Tibial nerve (tissue), 4 donors: ENCODE measurements around the gene TRNT1. TPM values are rescaled to one million over a fixed set of nuclear protein-coding genes. Genes with fewer than 3 reads are reported as not detected.

Source experiments
- DNase-seq, 2 donors: peaks; one replicate each; pipeline ENCODE4 v3.0.0-alpha.2; 2019; ENCODE audit warnings: low spot score in 2 of 2
- H3K27ac ChIP-seq, 4 donors: fragments of 200-600 bp; sonication (generic) in 3 of 4; one replicate each; pipeline ENCODE4 v1.5.1; 2017 to 2019; ENCODE audit warnings: mild to moderate bottlenecking in 1 of 4
- H3K27me3 ChIP-seq, 2 donors: fragments of 200-600 bp; sonication (generic) in 1 of 2; one replicate each; pipeline versions ENCODE4 v1.5.1 to v1.6.0; 2017 to 2019
- H3K36me3 ChIP-seq, 3 donors: fragments of 200-600 bp; sonication (generic); one replicate each; pipeline ENCODE4 v1.5.1; 2018 to 2019
- H3K4me1 ChIP-seq, 4 donors: fragments of 200-600 bp; sonication (generic) in 3 of 4; one replicate each; pipeline ENCODE4 v1.5.1; 2017 to 2019
- H3K4me3 ChIP-seq, 4 donors: fragments of 200-600 bp; sonication (generic) in 3 of 4; one replicate each; pipeline ENCODE4 v1.5.1; 2017 to 2019; ENCODE audit warnings: mild to moderate bottlenecking in 1 of 4, moderate library complexity in 1 of 4
- H3K9me3 ChIP-seq, 4 donors: fragments of 200-600 bp; sonication (generic) in 3 of 4; one replicate each; pipeline ENCODE4 v1.5.1; 2017 to 2019
- CTCF ChIP-seq, 5 experiments: fragments of 200-600 bp in 3 of 5; fragments of 450-650 bp in 2 of 5; sonication (generic) in 3 of 5; IDR thresholded peaks; one replicate each; pipeline ENCODE4 v1.5.1; 2016 to 2019; ENCODE audit warnings: antibody characterized with exemption in 5 of 5, mild to moderate bottlenecking in 3 of 5, moderate library complexity in 2 of 5
- EP300 ChIP-seq, 2 donors: sonication (generic); formaldehyde crosslinking; IDR thresholded peaks; one replicate each; pipeline ENCODE4 v1.6.1; 2017; ENCODE audit warnings: antibody characterized with exemption in 2 of 2, mild to moderate bottlenecking in 1 of 2
- POLR2A ChIP-seq, 2 donors: fragments of 450-650 bp; IDR thresholded peaks; one replicate each; pipeline ENCODE4 v1.6.1; 2017; ENCODE audit warnings: antibody characterized with exemption in 2 of 2, mild to moderate bottlenecking in 2 of 2, moderate library complexity in 2 of 2
- WGBS, 2 donors: methylation state at CpG; one replicate each; pipeline ENCODE4 v1.1.5; 2018; 5-methylcytosine and 5-hydroxymethylcytosine counted together
- total RNA-seq, 4 donors: library from RNA; depleted of rRNA; stranded (reverse); fragments of >200 nt; gene quantifications; one replicate each; pipeline ENCODE4 v1.1.0, GENCODE V29; 2016

Gene TRNT1
- total RNA-seq, 4 donors from 2014 or later, result 12.9 to 25.5 (median 16.5) TPM

DNA sequence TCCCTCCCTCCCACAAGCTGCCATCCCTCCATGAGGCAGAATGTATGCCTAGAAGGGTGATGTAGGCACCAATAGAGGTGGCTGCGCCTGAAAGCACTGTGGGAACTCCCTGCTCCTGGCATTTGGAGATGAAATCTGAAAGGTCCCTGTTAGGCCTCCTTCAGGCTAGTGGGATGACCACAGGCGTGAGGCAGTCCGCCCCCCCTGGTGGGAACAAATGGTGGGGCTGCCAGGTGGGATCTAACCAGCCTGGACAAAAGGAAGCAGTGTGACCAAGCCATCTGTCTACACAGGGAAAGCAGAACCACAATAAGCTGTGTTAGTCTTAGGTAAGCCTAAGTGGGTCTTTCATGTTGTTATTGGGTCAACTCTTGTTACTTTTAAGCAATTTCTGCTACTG lies 41.9 kb upstream of the TRNT1 start:
- no peaks in the 10 kb centered on the region for H3K9me3 ChIP-seq
- no peak for TF ChIP-seq EP300 (IDR thresholded peaks at IDR 0.05)
- no peak for TF ChIP-seq POLR2A (IDR thresholded peaks at IDR 0.05)
- TF ChIP-seq CTCF (IDR thresholded peaks at IDR 0.05), result no peak
- no peaks in the 10 kb centered on the region for H3K4me1 ChIP-seq
- H3K27me3 ChIP-seq, result no peaks in the 10 kb centered on the region
- no peak overlapping the region for H3K27ac ChIP-seq
- WGBS, 2 donors, result 89 to 96% methylated on average over 3 of the region's 3 CpGs
- no peaks in the 10 kb centered on the region for H3K36me3 ChIP-seq
- H3K4me3 ChIP-seq, result no peak overlapping the region
- no peak for DNase-seq

DNA sequence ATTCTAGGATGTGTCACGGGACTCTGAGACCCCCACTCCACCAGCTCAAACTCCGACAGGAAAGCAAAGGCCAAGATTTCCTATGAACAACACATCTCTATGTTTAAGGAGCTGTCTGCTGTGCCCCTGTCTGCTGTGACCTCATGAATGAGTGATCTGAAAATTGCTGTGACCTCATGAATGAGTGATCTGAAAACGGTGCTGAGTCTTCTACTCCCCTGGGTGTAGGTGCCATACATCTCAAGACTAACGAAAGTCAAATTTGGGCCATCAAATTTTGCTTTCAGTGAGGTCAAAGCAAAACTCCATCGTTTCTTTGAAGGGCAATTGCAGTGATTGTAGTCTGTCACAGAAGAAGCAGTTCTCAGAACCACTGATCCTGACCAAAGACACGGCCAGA lies 41.0 kb upstream of the TRNT1 start:
- H3K27ac ChIP-seq, result no peak overlapping the region
- no peak for TF ChIP-seq EP300 (IDR thresholded peaks at IDR 0.05)
- no peak for TF ChIP-seq POLR2A (IDR thresholded peaks at IDR 0.05)
- TF ChIP-seq CTCF (IDR thresholded peaks at IDR 0.05), result no peak
- H3K27me3 ChIP-seq, result no peaks in the 10 kb centered on the region
- WGBS, 2 donors, result 82 to 84% methylated on average over 6 of the region's 6 CpGs
- H3K36me3 ChIP-seq, result no peaks in the 10 kb centered on the region
- no peak for DNase-seq
- no peak overlapping the region for H3K4me3 ChIP-seq
- no peaks in the 10 kb centered on the region for H3K4me1 ChIP-seq
- H3K9me3 ChIP-seq, result no peaks in the 10 kb centered on the region

DNA sequence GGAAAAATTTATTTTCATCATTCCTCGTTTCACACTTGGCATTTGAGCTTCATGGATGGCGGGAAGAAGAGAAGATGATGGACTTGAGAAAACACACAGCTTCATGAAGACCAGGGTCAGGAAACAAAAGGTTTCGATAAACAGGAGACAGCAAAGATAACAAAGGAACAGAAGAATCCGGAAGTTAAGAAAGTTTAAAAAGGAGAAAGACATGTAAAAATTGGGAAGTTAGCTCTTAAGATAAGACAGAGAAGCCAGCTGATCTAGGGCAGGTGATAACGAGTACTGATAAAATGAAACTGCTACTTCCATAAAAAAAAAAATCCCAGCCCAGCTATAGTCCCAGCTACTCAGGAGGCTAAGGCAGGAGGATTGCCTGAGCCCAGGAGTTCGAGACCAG lies 40.5 kb upstream of the TRNT1 start:
- TF ChIP-seq EP300 (IDR thresholded peaks at IDR 0.05), result no peak
- TF ChIP-seq CTCF (IDR thresholded peaks at IDR 0.05), result no peak
- TF ChIP-seq POLR2A (IDR thresholded peaks at IDR 0.05), result no peak
- no peak overlapping the region for H3K27ac ChIP-seq
- H3K27me3 ChIP-seq, result no peaks in the 10 kb centered on the region
- no peaks in the 10 kb centered on the region for H3K4me1 ChIP-seq
- H3K9me3 ChIP-seq, result no peaks in the 10 kb centered on the region
- H3K36me3 ChIP-seq, result no peaks in the 10 kb centered on the region
- H3K4me3 ChIP-seq, result no peak overlapping the region
- WGBS, 2 donors, result 85 to 88% methylated on average over 6 of the region's 6 CpGs
- no peak for DNase-seq

DNA sequence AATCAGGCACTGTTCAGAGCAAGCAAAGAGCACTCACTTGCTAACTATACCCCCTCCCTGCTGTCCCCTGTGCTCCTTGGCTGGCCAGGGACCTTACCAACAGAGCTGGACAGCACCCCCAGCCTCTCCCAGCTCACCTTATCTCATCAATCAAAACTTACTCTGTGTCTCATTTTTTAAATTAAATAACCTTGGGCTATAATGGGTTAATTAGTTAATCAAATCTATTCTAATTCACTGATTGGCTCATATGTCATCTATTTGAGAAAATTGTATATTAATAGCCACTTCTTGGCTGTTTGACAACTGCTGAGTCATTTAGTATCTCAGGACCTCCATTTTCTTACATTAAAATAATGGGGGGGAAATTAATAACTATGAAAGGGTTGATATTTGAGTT lies 39.5 kb upstream of the TRNT1 start:
- Histone ChIP-seq H3K27me3 (no peaks in the 10 kb centered on the region), H3K9me3 (no peaks in the 10 kb centered on the region), H3K4me1 (no peaks in the 10 kb centered on the region), H3K36me3 (no peaks in the 10 kb centered on the region), H3K27ac (no peak overlapping the region), H3K4me3 (no peak overlapping the region)
- TF ChIP-seq EP300 (IDR thresholded peaks at IDR 0.05), result no peak
- TF ChIP-seq POLR2A (IDR thresholded peaks at IDR 0.05), result no peak
- no peak for TF ChIP-seq CTCF (IDR thresholded peaks at IDR 0.05)
- no peak for DNase-seq

- Histone ChIP-seq H3K36me3 (no peaks in the 10 kb centered on the region), H3K4me1 (no peaks in the 10 kb centered on the region), H3K27ac (no peak overlapping the region), H3K4me3 (no peak overlapping the region), H3K9me3 (no peaks in the 10 kb centered on the region), H3K27me3 (no peaks in the 10 kb centered on the region)
- no peak for DNase-seq
- 65 to 70% methylated on average over 7 of the region's 7 CpGs for WGBS, 2 donors
- no peak for TF ChIP-seq EP300 (IDR thresholded peaks at IDR 0.05)
- TF ChIP-seq CTCF (IDR thresholded peaks at IDR 0.05), result no peak
- TF ChIP-seq POLR2A (IDR thresholded peaks at IDR 0.05), result no peak
Observed at GRCh38 chr3:3087716-3088465, 38.8 kb upstream of the TRNT1 start.
